WERI-Rb-1 (cell line): ENCODE measurements around the gene MAK.
"Not testable (repeated sequence)": the region's sequence is repeated elsewhere in the genome, so short reads cannot be mapped to it uniquely, and the experiment has no call there.

Experiments used
- DNase-seq: peaks from one replicate; pipeline ENCODE4 v3.0.0-alpha.2; 2020
- H3K27ac ChIP-seq: fragments of 250-450 bp; sonication (Bioruptor Pico); 2 replicates; pipeline ENCODE4 v1.5.1; 2020; ENCODE audit warnings: mild to moderate bottlenecking, moderate library complexity
- H3K27me3 ChIP-seq: fragments of 250-450 bp; sonication (Bioruptor Pico); 2 replicates; pipeline ENCODE4 v1.5.1; 2021; ENCODE audit warnings: mild to moderate bottlenecking, low read depth, moderate library complexity; ENCODE audit not compliant: insufficient read depth, severe bottlenecking
- H3K36me3 ChIP-seq: fragments of 250-450 bp; sonication (Bioruptor Pico); 2 replicates; pipeline ENCODE4 v1.5.1; 2020; ENCODE audit warnings: mild to moderate bottlenecking, moderate library complexity
- H3K4me3 ChIP-seq: 2 replicates; pipeline ENCODE4 v1.5.1; 2011; ENCODE audit warnings: low read depth, mild to moderate bottlenecking, control low read depth, low read length
- H3K9me3 ChIP-seq: fragments of 250-450 bp; sonication (Bioruptor Pico); 2 replicates; pipeline ENCODE4 v1.5.1; 2021; ENCODE audit warnings: mild to moderate bottlenecking, moderate library complexity; ENCODE audit not compliant: severe bottlenecking
- TF ChIP-seq, protein P1 (sequence below): IDR thresholded peaks from 2 replicates; pipeline ENCODE4 v1.5.1; 2011; ENCODE audit warnings: low read depth, mild to moderate bottlenecking, control low read depth, inconsistent platforms, low read length

The MAK gene

DNA sequence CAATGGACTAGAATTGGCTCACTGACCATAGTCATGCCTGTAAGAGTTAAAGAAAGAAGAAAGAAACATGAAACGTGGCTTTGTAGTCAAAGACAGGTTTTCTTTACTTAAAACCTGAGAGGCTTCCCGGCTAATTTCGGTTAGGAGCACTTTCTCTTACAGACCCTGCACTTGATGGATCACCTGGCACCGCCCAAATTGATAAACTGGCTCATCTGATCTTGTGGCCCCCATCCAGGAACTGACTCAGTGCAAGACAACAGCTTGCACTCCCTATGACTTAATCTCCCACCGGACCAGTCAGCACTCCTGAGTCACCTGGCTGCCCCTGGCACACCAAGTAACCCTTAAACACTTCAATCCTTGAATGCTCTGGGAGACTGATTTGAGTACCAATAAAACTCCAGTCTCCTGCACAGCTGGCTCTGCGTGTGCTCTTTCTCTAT is 78.4 kb downstream of the MAK start:
- H3K4me3 ChIP-seq = no peak overlapping the region
- H3K27ac ChIP-seq = peak overlapping the region; percentile 2
- H3K36me3 ChIP-seq = peaks cover 78% of the 10 kb centered on the region
- no peaks in the 10 kb centered on the region for H3K9me3 ChIP-seq
- peak; percentile 54 for DNase-seq
- TF ChIP-seq, protein P1, sequence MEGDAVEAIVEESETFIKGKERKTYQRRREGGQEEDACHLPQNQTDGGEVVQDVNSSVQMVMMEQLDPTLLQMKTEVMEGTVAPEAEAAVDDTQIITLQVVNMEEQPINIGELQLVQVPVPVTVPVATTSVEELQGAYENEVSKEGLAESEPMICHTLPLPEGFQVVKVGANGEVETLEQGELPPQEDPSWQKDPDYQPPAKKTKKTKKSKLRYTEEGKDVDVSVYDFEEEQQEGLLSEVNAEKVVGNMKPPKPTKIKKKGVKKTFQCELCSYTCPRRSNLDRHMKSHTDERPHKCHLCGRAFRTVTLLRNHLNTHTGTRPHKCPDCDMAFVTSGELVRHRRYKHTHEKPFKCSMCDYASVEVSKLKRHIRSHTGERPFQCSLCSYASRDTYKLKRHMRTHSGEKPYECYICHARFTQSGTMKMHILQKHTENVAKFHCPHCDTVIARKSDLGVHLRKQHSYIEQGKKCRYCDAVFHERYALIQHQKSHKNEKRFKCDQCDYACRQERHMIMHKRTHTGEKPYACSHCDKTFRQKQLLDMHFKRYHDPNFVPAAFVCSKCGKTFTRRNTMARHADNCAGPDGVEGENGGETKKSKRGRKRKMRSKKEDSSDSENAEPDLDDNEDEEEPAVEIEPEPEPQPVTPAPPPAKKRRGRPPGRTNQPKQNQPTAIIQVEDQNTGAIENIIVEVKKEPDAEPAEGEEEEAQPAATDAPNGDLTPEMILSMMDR = no peak
- H3K27me3 ChIP-seq = no peaks in the 10 kb centered on the region

DNA sequence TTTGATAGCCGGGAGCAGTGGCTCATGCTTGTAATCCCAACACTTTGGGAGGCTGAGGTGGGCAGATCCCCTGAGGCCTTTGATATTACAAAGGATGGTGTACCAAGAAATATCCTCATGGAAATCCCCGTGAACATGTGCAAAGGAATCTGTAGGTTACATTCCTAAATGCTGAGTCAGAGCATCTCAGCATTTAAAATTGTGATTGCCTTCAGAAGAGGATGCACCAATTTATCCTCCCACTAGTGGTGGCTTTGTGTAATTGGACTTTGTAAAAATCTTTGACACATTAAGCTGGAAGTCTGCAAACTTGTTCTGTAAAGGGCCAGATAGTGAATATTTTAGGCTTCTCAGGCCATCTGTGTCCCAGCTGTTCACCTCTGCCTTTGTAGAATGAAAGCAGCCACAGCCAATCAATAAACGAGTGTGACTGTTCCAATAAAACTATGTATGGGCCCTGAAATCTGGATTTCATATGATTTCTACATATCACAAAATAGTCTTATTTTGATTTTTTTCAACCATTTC is 79.0 kb downstream of the MAK start:
- Histone ChIP-seq H3K27me3 (no peaks in the 10 kb centered on the region), H3K4me3 (no peak overlapping the region), H3K9me3 (no peaks in the 10 kb centered on the region), H3K27ac (peak overlapping the region; percentile 2), H3K36me3 (peaks cover 78% of the 10 kb centered on the region)
- TF ChIP-seq, protein P1 = peak; percentile 70
- no peak for DNase-seq

DNA sequence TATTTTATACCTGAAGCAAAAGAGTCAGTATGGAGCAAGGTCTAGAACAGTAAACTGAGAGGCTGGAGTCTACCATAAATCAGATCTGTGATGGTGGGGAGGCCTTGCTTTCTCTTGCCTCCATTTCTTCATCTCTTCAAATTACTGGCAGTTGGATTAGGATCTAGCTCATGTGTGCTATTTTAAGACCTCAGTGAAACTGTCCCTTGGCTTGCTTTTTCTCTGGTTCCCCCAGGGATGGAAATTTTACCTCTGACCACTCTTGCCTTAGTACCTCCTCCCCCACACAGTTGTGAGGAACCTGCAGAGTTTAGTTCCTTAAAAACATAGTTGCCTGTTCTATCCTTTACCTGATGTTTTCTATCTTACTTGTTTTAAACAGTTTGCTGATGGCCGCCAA is 82.3 kb downstream of the MAK start:
- no peak overlapping the region for H3K4me3 ChIP-seq
- no peak for DNase-seq
- peaks cover 79% of the 10 kb centered on the region for H3K36me3 ChIP-seq
- no peak overlapping the region for H3K27ac ChIP-seq
- no peaks in the 10 kb centered on the region for H3K27me3 ChIP-seq
- TF ChIP-seq, protein P1 = no peak
- H3K9me3 ChIP-seq = no peaks in the 10 kb centered on the region

DNA sequence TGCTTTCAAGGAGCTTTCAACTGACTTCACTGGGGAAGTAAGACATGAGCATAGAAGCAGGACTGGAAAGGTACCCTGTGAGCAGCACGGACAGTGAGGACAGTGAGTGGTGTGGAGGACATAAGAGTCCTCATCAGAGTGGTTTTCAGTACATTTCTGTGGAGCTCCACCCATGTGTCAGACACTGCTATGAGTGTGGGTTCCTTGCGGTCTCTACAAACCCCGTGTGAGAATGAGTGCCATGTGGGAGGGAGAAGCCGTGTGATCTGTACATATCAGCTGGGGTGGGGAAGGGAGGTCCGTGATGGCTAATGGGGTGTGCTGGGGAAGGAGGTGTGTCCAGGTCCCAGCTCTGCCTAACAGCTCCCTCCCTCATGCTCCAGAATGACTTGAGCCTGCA is 86.6 kb downstream of the MAK start:
- H3K9me3 ChIP-seq, H3K4me3 ChIP-seq, H3K27ac ChIP-seq, DNase-seq, H3K27me3 ChIP-seq: not testable (repeated sequence)
- H3K36me3 ChIP-seq = peaks cover 73% of the 10 kb centered on the region

DNA sequence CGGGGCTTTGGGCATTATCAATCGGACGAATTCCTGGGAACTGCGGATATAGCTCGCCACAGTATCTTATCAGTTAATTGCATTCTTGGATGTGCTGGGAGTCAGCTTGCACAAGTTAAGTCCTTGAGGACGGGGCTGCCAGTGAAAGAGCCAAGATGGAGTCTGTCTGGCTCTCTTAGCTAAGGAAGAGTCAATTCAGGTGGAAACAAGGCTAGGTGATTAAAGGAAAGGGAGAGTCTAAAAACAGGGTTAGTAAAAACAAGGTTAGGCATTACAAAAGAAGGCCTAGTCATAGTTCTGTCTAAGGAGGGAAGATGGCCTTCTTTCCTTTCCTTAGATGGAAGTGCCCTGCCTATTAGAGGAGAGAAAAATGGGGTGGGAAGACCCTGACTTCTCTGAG is 87.8 kb downstream of the MAK start:
- not testable (repeated sequence) for H3K27ac ChIP-seq, H3K27me3 ChIP-seq, H3K4me3 ChIP-seq, H3K9me3 ChIP-seq
- peaks cover 63% of the 10 kb centered on the region for H3K36me3 ChIP-seq
- peak; percentile 16 for DNase-seq

DNA sequence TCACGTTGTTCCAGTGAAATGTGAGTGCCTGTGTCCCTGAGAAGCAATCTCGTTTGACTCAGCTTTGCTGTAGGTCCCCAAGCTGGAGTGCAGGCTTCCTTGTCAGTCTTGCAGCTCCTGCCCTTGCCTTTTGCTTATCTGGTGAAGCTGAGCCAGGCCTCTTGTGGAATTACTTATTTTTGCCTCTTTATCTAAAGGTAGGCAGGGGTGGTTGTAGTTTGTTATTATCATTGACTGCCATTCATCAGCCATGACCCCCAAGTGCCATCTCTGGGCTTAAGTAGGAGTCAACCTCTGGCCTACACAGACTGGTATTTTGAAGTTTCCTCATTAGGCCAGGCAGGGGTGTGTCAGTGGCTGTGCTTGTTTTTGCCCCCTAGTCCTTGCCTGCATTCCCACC is 88.6 kb downstream of the MAK start:
- peak overlapping the region; percentile 84; the same call in 1 of the 2 replicates for H3K27ac ChIP-seq
- peaks cover 55% of the 10 kb centered on the region for H3K36me3 ChIP-seq
- H3K27me3 ChIP-seq = no peaks in the 10 kb centered on the region
- peak; percentile 4 for DNase-seq
- TF ChIP-seq, protein P1 = no peak
- no peak overlapping the region for H3K4me3 ChIP-seq
- no peaks in the 10 kb centered on the region for H3K9me3 ChIP-seq

DNA sequence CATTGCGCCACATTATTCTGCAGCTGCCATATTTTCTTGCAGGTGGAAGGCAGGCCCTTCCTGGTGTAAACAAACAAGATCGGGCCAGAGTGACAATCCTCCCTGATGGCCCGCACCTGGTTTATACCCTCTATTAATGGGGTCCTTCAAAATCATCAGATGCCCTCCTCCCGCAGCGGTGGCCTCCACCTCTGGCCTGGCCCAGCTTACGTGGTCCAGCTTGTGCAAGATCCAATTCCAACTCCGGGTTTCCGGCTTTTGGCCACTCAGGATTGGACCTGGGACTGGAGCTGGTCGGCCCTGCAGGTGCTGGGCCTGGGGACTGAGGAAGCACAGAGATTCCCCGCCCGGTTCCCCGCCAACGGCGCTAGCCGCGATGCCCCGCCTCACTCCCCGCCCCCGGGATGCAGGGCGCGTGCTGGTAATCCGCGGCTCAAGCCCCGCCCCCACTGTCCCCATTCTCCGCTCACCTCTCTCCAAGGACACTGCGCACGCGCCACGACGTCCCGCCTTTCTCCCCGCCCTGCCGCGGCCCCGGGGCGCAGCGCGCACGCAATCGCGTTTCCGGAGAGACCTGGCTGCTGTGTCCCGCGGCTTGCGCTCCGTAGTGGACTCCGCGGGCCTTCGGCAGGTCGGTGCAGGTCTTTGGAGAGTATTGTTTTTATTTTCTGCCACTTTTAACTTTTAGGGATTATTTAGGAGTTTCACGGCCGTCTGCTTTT is 90.9 kb downstream of the MAK start, which contains the start of gene TMEM14B:
TMEM14B (plus strand) TSS at position 555 of the 722 bp plus-strand sequence. CDS start 1,441 bp downstream, outside the sequence.
- no peaks in the 10 kb centered on the region for H3K27me3 ChIP-seq
- peak within 1 kb of the TSS; percentile 94 for H3K4me3 ChIP-seq
- TF ChIP-seq, protein P1 = no peak
- DNase-seq = peak; percentile 100
- H3K36me3 ChIP-seq = peaks cover 32% of the 10 kb centered on the region
- peak within 1 kb of the TSS; percentile 84 for H3K27ac ChIP-seq
- H3K9me3 ChIP-seq = no peaks in the 10 kb centered on the region
